Activated CD8-positive, alpha-beta memory T cell treated with anti-CD3 and anti-CD28 coated beads for 48 hours (primary cell): ENCODE data around the gene ARL10.

Source experiments
- DNase-seq, 3 experiments: peaks; one replicate each; pipeline ENCODE4 v3.0.0-alpha.2; 2020; ENCODE audit warnings: low read depth in 2 of 3, low spot score in 2 of 3

ARL10 gene, protein sequence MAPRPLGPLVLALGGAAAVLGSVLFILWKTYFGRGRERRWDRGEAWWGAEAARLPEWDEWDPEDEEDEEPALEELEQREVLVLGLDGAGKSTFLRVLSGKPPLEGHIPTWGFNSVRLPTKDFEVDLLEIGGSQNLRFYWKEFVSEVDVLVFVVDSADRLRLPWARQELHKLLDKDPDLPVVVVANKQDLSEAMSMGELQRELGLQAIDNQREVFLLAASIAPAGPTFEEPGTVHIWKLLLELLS

DNA sequence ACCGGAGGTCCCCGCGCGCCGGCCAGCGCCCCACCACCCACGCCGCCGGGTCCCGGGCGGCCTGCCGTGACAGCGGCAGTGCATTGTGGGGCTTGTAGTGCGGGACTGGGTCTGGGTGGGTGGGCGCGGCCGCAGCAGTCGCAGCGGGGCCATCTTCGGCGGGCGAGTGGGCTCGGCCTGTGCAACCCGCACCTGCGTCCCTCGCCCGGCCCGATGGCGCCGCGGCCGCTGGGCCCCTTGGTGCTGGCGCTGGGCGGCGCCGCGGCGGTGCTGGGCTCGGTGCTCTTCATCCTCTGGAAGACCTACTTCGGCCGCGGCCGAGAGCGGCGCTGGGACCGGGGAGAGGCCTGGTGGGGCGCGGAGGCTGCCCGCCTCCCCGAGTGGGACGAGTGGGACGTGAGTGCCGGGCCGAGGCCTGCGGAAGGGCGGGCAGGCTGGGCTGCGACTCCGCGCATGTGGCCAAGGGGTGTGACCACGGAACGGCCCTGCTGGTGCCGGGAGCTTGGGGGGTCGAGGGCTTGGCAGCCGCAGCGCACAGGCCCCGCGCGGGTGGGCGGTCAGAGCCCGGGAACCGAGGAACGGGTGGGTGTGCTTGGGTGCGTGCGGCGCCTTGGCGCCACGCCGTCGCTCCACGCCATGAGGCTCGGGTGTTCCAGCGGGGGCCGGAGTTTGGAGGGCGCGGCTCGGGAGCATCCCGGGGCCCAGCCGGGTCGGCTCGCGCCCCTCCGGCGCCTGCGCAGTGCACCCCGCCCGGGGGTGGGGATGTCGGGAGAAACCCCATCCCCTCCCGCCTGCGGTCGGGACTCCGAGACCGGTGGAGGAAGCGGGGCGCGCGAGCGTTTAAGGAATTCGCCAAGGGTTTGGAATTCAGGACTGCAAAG is at the start of gene ARL10:
Gene ARL10, plus strand, starts transcription at position 137 of the 881 bp plus-strand sequence. Its CDS starts 77 bp downstream, at position 214.
- peak in 1 of 3 experiments; percentile 44 for DNase-seq

DNA sequence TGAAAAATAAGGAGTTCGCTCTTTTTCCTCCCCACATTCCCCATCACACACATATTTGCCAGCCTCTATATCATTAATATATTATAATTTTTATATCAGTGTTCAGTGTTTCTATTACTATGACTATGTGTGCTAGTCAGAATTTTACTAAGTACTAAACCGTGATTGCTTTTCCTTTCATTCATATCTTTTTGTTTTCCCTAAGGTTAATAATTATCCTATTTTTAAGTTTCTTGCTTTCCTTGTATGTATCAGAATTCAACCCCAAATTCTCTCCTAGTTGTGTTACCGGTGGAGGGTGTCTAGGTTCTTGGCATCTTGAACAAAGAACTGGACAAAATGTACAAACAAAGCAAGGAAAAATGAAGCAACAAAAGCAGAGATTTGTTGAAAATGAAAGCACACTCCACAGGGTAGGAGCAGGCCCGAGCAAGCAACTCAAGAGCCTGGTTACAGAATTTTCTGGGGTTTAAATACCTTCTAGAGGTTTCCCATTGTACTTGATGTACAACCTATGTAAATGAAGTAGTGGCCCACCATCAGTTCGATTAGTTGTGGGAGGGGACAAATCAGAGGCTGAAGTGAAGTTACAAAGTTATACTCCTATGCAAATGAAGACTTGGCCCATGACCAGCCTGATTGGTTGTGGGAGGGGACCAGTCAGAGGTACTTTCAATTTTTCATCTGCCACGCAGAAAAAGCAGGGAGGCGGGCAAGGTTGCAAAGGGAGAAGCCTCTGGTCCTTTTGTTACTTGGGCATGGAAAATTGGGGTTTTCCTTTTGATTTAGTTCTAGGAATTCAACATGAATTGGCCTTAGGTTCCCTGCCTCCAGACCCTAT is 47.5 kb upstream of the ARL10 start:
- no peak for DNase-seq

DNA sequence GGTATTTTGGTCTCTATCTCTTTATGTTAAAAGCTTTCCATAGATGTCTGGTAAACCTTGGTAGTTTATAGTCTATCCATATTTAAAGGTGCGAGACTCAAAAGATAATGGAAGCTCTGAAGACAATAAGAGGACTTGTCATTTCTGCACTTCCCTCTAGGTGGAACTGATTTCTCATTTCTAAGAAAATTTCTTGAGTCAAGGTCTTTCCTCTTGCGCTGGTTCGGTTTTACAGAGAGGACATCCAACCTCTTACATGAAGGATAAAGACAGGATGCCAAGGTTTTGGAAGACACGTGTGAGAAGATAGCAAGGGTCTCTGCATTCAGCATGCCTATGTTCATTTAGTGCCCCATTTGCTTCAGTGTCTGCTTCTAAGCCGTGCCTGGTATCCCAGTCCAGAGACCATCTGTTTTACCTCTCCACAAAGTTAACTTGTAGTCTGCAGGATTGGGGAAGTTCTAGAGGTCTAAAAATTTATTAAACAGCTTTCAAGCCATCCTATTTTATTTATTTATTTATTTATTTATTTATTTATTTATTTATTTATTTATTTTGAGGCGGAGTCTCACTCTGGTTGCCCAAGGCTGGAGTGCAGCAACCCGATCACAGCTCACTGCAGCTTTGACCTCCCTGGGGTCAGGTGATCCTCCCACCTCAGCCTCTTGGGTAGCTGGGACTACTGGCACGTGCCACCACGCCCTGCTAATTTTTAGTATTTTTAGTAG is 45.3 kb upstream of the ARL10 start:
- no peak for DNase-seq

DNA sequence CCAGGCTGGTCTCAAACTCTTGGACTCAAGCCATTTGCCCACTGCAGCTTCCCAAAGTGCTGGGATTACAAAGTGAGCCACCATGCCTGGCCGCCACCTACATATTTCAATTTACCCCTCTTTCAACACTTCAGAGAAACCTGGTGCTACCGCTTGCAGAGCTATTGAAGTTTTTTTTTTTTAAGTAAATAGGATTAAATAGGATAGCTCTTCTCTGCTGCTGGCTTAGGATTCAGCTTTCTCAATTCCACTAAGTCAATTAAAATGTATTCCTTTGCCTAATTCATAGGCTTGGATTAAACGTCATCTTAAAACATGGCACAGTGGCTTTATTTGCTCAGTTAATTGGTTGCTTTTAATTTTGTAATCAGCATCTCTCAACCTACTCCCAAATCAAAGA is 44.7 kb upstream of the ARL10 start:
- no peak for DNase-seq

DNA sequence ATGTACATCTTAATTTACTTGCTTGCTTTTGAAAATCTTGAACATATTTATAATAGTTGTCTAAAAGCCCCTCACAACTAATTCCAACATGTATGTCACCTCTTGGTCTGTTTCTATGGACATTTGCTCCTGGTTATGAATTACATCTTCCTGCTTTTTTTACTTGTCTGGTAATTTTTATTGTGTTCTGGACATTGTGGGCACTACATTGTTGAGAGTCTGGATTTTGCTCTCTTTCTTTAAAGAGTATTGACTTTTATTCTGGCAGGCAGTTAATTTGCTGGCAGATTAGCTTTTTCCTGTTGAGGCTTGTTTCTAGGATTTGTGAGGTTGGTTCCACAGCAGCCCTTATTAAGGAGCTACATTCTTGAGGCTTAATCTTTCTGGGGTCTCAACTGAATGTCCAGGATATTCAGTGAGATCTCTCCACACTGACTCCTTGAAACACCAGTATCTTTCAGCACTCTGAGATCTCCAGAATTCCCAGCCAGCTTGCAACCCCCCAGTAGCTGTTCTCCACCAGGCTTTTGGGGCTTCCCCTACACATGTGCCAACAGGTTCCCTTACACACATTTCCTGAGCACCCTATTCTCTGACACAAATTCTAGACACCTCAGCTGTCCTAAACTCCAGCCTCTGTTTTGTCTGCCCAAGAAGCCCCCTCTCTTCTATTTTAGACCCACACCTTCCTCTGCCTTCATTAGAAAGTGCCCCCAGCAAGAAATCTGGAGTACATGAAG is 31.1 kb upstream of the ARL10 start:
- no peak for DNase-seq

DNA sequence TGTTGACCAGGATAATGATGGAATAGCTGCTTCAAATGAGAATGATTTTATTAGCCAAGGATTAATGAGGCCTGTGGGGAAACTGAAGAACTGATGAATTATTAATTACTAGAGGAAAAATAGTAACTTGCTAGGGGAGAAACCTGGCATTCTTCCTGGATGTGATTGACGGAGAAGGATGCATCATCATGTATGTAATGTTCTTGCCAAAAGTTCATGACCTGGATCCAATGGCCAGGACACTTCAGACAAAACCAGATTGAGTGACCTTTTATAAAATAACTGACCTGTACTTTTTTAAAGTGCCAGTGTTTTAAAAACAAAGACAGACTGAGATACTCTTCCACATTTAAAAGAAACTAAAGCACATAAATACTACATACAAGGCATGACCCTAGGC is 27.4 kb upstream of the ARL10 start:
- no peak for DNase-seq

DNA sequence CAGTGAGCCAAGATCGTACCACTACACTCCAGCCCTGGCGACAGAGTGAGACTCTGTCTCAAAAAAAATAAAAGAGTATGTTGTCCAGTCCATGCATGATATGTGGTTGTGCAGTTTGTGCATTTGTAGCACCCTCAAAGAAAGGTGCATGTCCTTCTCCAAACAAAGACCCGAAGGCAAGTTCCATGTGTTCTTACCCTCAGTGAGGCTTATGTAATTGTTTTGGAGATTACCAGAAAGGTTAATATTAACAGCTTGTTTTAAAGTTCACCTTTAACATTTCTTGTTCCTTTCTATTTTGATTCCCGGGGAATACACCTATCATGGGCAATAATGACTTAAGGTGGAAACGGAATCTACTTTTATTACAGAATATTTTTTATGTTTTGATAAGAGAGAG is 26.0 kb upstream of the ARL10 start:
- no peak for DNase-seq

DNA sequence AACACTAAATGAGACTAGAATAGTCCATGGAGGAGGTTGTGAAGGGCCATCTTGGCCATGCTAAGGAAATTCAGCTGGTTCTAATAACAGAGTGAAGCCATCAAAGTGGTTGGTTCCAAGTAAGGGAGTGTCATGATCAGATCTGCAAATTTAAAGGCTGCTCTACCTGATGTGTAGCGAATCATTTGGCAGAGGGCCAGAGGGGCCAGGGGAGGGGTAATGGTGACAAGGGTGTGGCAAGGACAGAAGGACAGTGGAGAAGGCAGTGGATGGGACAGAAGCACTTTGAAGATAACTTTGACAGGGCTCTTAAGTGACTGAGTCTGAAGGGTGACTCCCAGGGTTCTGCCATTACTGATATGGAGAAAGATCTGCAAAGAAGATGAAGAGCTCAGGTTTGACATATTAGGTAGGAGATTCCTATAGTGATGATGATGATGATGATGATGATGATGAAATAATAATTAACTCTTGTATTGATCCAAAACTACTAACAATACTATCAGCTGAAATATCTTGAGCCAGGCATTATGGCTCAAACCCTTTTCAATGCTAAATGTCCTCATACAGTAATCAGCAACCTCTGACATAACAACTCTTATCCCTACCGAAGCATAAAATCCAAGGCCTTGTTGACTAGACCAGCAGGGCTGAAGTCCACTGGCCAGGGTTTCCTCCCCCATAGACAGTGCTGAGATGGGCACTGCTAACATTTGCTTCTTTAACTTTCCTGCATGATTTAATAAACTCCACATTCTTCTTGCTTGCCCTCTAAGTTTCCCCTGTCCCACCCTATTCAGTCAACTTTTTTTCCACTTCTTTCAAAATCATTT is 23.7 kb upstream of the ARL10 start:
- no peak for DNase-seq

DNA sequence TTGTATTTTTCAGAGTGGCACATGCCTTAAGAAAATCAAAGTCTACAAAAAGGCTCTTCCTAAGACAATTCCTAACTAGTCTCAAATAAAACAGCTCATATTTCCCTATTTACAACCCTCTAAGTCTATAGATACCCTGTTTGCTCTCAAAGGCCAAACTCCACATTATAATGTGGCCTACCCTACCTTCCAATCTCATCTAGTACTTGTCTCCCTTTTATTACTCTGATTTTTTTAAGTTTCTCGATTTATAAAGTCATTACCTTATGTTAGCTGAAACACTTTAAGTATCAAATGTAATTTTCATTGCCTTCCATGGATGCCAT is 23.2 kb upstream of the ARL10 start:
- no peak for DNase-seq

DNA sequence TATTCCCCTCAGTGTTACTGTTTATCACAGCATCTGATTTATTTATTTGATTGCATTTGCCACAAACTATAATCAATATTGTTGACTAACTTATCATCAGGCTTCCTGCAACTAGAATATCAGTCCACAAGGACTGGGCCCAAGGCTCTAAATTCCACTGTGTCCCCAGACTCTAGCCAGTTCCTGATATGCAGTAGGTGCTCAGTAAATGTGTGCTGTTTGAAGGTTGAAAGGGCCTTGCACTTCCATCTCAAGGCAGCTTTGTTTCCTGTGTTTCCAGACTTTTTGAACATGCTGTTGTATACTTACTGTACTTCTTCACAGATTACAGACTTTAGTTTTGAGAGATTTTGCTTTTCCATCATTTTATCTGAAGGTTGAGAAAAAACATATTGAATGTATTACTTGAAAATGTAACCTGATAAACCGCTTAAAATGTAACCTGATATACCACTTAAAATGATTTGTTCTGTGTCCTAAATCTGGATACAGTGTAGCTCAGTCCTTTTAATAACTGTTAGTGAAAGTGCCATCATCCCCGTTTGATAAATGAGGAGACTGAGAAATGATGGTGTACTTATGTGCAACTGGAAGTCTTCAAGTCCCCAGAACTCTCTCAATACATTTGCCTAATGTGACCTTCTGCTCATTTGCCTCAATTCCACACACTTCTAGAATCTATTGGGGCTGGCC is 22.4 kb upstream of the ARL10 start:
- no peak for DNase-seq

DNA sequence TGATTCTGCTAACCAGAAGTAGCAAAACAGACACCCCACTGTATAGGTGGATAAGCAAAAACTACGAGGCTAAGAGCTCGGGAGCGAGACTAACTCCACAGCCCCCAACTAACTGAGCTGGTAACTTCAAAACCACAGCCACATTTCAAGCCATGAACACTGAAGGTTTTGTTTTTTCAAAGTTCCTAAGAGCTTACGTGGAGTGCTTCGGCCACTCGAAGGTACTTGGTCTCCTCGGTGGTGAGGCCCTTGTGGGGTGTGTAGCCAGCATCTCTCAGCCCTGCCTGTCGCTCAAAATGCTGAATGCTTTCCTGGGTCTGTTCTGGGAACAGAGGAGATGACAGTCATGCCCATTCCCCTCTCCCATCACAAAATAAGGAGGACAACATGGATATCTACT is 14.9 kb upstream of the ARL10 start:
- DNase-seq, result no peak

DNA sequence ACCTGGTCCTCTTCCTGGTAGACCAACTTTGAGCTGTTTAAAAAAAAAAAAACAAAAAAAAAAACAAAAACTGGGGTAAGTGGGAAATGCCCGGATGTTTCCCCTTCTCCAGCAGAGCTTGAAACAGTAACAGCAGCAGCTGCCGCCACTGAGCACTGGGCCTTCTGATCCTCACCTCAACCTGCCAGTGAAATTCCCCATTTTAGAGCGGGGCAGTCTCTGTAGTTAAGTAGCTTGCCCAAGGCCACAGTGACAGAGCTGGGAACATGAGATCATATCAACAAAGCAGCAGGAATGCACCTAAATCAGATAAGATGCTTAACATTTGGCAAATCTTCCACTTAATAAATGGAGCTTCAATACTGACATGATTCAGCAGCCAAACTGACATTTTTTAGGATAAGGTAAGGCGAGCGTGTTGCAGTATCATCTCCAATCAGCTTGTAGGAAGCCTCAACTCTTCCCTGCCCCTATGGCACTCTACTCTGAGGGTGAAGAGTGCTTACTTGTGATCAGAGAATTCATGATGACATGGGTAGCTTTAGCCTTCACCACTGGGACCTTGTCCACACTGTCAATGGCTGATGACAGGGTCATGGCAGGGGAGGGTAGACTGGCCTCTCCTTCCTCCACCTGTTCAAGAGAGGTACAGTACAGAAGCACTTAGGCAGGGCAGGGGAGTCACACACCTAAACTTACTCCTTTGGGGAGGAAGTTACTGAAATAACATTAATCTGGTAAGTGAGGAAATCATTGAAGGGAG is 13.0 kb upstream of the ARL10 start:
- DNase-seq, result no peak

DNA sequence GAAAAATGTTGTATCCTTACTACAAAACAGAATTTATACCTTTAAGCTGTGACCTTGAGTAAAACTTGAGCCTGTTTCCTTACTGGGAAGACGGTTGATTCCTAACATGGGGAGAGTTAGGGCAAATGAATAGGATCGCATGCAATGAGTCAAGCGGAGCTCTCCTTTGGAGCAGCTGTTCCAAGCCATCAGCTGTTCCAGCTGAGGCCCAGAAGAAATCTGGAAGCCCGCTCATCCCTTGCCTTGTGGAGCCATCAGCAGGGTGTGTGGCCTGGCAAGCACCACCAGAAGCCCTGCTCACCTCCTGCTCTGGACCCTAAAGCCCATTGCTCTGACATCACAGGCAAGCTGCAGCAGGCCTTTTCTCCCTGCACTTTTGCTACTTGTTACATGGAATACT is 11.8 kb upstream of the ARL10 start:
- no peak for DNase-seq

DNA sequence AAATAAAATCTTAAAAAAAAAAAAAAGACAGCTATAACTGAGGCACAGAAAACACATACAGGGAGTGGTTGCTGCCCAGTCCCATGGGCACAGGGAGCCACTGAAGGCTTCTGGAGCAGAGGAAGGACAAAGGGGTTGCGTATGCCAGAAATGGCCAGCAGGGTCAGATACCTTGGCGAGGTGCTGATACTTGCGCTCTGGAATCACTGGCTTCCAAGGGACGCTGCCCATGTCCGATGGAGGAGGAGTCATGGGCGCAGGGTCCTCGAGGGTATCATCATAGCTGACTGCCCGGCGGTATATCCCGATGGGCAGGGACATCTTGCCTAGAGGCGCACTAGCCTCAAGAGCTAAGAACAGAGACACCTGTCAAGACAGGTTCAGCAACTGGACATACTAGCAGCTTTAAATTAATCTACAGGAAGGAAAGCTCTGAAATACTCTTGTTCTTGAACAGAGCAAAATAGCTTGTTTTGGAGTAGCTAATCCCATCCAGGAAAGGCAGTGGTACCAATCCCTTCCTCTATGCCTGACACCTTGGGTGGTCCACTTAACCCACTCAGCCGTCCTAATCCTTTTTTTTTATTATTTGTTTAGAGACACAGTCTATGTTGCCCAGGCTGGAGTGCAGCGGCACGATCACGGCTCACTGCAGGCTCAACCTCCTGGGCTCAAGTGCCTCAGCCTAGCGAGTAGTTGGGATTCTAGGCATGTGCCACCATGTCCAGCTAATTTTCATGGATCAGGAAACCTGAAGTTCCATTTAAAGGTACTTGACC is 9.7 kb upstream of the ARL10 start:
- DNase-seq, result no peak

DNA sequence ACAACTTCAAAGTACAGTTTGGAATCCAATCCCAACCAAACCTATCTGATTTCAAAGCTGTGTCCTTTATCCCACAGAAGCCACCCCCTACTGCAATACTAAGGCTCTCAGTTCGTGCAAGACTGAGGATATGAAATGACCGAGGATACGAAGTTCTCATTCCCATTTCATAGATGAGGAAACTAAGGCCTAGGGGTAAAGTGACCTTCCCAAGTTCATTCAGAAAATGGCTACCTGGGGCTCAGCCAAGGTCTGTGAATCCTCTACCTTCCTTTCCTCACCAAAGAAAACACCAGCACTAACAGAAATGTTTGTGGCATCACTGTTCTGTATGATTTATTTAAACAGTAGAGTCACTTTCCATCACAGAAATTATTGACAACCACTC is 9.1 kb upstream of the ARL10 start:
- DNase-seq, result no peak

DNA sequence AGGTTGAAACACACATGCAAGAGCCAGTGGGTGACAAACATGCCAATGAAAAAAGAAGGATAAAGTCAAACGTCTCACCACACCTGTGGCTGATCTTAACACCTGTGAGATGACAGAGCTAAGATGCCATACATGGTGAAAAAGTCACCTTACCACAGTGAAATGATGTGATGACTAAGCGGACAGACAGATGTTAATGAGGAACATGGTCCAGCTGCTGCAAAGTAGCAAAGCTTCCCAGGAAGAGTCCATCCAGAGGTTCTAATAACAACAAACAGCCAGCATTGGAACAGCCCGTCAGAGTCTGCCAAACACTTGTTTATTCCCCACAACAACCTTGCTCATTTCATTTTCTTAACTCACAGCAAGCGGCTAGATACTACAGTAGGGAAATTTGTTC is 5.6 kb upstream of the ARL10 start:
- DNase-seq, result no peak

DNA sequence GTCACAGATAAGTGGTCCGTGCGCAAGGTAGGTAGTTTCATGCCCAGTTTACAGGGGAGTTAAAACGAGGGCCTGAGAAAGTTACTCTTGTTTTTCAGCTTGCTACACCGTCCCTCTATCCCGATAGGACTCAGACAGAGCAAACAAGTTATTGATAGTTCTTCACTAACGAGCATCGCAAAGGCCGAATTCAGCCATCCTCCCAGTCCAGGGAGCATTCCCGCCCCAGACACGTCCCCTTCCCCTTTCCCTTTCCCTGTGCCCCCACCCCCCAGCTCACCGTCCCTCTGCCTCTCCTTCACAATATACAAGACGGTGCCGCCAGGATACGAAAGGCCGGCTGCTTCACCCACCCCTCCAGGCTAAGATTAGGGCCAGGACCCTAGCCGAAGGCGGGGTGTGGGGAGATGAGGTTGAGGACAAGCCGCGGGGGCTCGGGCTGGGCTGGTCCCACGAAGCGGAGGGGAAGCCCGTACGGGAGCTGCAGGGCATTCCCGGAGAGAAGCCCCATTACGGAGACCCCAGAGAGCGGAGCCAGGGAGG is 4.3 kb upstream of the ARL10 start:
- DNase-seq, result no peak
